GM21529 (cell line): ENCODE results near the gene ARHGAP40.

Experiments used
- ATAC-seq: cut with Tn5 transposase; IDR thresholded peaks from one replicate; pipeline ENCODE4 v1.9.1; 2021; ENCODE audit not compliant: unreplicated experiment

Gene ARHGAP40

GRCh38 chr20:38674092-38674764 is 72.6 kb downstream of the ARHGAP40 start:
- peak; percentile 72 for ATAC-seq

GRCh38 chr20:38674765-38675133 is 73.1 kb downstream of the ARHGAP40 start:
- no peak for ATAC-seq

GRCh38 chr20:38676576-38676975 is 75.0 kb downstream of the ARHGAP40 start:
- no peak for ATAC-seq

DNA sequence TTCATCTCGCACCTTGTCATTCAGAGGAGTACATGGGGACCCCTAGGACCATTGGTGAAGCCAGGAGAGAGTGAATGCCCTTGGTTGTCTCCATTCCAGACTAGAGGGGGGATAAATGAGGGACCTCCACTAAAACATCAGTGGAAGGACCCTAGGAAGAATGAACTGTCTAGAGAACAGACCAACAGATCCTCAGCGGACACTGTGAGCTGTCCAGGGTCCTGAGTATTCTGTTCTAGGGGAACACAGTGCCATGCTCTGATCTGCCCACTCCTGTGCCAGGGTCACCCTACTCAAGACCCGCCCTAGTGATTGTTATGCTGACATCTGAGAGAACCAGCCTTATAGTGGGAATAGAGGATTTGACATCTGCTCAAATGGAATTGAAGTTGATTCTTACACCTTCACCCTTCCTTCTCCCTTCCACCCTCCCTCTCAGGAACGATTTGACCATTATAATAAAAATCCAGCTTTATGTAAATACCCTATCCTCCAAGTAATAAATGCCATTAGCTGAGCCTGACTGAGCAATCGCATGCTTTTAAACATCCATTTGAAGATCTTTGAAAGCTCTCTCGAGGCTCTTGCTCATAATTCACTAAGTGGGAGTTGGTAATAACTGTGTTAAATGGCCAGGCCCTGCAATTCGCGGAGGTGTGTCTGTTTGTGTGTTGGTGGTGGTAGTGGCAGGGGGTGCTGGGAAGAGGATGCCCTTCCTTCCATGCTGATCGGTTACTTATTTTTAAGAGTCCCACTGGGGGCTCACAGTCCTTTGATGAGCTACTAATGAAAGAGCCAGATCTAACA is 79.1 kb downstream of the ARHGAP40 start:
- ATAC-seq: no peak

GRCh38 chr20:38685271-38685670 is 83.7 kb downstream of the ARHGAP40 start:
- ATAC-seq: no peak

DNA sequence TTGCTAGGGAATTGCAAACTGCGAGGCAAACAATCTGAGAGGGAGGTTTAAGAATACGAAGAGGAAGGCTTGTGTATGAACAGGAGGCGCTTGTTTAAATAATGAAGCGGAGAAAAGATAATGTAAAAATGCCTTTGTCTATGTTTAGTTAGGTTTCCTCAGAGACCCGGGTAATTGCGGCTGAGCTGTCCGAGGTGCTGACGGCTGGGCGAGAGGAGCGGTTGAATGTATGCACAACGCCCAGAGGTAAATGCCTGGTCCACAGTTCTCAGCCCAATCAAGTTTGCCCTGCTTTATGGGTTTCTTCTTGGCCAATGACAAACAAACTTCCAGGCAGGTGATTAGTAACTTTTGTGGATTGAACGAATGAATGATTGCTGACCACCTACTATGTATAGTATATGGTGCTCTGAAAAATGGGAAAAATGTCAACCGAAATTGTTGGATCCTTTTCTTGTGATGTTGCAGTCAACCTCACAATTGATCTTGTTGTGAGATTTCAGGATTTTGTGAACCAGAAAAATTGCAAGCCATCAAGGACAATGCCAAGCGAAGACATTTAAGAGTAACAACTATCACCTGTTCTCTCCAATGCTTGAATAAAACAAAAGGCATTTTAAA is 84.4 kb downstream of the ARHGAP40 start:
- no peak for ATAC-seq

GRCh38 chr20:38692436-38693411 is 91.1 kb downstream of the ARHGAP40 start:
- ATAC-seq: no peak

DNA sequence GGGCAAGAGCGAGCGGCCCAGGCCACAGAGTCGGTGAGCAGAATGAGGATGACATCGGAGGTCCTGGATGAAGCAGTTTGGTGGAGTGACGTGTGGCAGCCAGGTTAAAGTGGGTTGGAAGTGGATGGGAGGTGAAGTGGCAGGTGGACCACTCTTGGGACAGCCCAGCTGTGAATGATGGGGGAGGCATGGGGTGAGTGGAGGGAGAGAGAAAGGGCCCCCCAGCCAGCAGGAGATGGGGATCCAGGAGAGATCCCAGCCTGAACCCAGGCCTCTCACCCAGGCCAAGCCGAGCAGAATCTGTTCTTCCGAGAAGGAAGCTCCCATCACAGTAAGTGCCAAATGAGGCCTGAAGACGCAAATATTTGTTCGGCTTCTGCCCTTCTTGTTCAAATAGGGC is 95.7 kb downstream of the ARHGAP40 start:
- ATAC-seq: no peak

DNA sequence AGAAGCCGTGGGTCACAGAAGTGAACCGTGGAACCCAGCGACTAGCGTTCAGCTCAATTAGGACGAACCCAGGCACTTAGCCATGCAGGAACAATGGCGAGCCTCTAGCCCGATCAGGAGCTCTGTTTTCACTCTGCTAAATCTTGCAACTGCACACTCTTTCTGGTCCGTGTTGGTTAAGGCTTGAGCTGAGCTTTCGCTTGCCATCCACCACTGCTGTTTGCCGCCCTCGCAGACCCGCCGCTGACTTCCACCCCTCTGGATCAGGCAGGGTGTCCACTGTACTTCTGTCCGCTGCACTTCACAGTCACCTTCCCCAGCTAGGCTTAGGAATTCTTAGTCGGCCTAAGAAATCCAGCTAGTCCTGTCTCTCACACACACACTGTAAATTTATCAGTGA is 96.9 kb downstream of the ARHGAP40 start:
- no peak for ATAC-seq

DNA sequence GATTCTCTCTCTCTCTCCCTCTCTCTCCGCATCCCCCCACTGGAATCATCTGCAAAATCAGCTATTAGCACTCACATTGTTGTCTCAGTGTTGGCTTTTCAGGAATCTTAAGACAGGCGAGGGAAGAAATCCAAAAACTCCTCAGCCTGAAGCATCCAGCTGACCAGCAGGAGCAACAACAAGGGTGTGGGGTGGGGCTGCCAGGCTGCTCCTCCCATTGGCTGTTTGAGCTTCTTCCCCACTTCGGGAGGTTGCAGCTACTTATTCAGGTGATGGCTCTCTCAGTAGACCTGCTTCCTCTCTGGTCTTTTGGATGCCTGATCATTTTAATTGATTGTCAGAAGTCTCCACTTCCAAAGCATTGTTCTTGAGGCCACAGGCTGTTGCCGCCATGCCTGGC is 98.5 kb downstream of the ARHGAP40 start:
- no peak for ATAC-seq
